Measurements from ENCODE around the gene TMEM91.

TMEM91 gene

GRCh38 chr19:41433171-41433570 lies 56.8 kb downstream of the TMEM91 start:
- DNase-seq (ENCODE audit: low read depth), result no peak

Measured in stimulated activated CD8-positive, alpha-beta memory T cell treated with anti-CD3 and anti-CD28 coated beads, Interleukin-15, amount 100 ng/mL, for 1 hour (primary cell).